AG04449 (cell line): Measurements from ENCODE around the gene SMLR1.

ENCODE experiments used
- CTCF ChIA-PET: fragments of 350-600 bp; formaldehyde crosslinking; extraction: SDS; loops from one replicate; lab custom pipeline; 2021; ENCODE audit warnings: antibody characterized with exemption; lab: Yijun Ruan, JAX
- POLR2A ChIA-PET: fragments of 400-600, 350-600 bp; formaldehyde crosslinking; extraction: SDS; loops from one replicate; lab custom pipeline; 2020; ENCODE audit warnings: antibody characterized with exemption, inconsistent platforms; lab: Yijun Ruan, JAX
- DNase-seq: peaks from one replicate; pipeline ENCODE4 v3.0.0-alpha.2; 2010; ENCODE audit warnings: low read depth, low spot score
- H3K4me3 ChIP-seq: 2 replicates; pipeline ENCODE4 v1.5.1; 2011; ENCODE audit warnings: low read depth, mild to moderate bottlenecking, control low read depth, low read length
- TF ChIP-seq, protein P1 (sequence below): IDR thresholded peaks from one replicate; pipeline ENCODE4 v1.5.1; 2011; ENCODE audit warnings: mild to moderate bottlenecking, moderate library complexity, low read length, control low read depth, inconsistent platforms; ENCODE audit not compliant: insufficient read depth; ENCODE audit errors: missing control alignments

SMLR1 gene

DNA sequence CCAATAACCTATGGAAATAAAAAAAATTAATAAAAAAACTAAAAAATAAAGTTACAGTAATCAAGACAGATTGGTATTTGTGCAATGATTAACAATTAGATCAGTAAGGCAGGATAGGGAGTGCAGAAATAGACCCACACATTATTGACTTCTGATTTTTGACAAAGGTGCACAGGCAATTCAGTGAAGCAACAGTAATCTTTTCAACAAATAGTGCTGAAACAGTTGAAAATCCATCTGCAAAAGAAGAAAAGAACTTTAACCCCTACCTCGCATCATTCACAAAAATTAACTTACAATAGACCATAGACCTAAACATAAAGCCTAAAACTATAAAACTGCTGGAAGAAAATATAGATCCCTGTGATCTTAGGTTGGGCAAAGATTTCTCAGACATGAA, 4.5 kb upstream of the SMLR1 start:
- TF ChIP-seq, protein P1, sequence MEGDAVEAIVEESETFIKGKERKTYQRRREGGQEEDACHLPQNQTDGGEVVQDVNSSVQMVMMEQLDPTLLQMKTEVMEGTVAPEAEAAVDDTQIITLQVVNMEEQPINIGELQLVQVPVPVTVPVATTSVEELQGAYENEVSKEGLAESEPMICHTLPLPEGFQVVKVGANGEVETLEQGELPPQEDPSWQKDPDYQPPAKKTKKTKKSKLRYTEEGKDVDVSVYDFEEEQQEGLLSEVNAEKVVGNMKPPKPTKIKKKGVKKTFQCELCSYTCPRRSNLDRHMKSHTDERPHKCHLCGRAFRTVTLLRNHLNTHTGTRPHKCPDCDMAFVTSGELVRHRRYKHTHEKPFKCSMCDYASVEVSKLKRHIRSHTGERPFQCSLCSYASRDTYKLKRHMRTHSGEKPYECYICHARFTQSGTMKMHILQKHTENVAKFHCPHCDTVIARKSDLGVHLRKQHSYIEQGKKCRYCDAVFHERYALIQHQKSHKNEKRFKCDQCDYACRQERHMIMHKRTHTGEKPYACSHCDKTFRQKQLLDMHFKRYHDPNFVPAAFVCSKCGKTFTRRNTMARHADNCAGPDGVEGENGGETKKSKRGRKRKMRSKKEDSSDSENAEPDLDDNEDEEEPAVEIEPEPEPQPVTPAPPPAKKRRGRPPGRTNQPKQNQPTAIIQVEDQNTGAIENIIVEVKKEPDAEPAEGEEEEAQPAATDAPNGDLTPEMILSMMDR = no peak
- ChIA-PET POLR2A (no interaction called here), CTCF (no interaction called here)
- no peak overlapping the region for H3K4me3 ChIP-seq
- no peak for DNase-seq

DNA sequence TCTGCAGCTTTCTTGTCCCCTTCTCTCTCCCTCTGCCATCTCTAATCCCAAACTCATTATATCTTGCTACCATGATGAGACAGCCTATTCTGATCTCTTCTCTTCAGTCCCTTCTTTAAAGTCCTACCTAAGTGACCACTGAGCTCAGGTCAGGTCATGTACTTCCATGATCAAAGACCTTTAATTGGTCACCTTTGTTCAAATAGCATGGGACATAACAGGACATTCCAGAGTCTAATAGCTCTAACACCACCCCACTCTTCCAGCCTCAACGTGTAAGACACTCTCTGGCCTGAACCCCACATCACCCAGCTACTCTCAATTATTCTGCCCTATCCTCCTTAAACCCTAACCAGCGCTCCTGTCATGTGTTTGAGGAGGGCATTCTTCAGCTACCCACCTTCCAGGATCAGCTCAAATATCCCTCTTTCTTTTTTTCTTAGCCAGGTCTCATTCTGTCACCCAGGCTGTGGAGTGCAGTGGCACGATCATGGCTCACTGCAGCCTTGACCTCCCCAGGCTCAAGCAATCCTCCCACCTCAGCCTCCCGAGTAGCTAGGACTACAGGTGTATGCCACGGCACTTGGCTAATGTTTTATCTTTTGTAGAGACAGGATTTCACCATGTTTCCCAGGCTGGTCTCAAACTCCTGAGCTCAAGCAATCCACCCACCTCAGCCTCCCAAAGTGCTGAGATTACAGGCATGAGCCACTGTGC, 2.1 kb upstream of the SMLR1 start:
- POLR2A ChIA-PET = no interaction called here
- CTCF ChIA-PET = interaction anchor here (0.7 kb wide), 1 partner anchor 18 kb away, joined by 3 read pairs; no protein-coding TSS in a partner anchor
- no peak overlapping the region for H3K4me3 ChIP-seq
- TF ChIP-seq, protein P1 = no peak
- DNase-seq = no peak

DNA sequence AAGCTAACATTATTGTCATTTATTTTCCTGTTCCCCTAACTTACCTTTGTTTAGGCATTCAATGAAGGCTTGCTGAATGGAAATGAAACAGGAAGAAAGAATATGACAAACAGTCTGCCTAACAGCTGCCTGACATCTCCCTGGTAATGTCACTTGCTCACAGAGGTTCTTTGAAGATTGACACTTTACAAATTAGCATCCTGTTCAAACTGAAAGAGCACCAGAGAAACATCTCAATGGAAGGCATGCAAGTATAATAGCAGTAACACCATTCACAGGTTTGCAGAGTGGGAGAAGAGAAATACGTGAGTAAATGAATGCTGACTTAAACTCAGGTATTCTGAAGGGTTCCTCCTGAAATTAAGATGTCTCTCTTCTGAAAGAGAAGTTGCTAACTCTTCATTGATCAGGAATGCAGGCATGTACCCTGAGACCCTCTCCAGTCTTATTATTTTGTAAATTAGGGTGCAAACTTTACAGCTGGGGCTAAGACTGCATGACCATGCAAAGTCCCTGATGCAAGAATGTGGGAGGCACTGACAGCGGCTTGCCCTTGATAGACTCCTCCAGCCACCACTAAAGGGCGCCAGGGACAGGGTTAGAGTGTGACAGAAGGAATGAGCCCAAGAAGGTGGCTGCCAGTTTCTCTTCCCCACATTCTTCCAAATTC, 1.3 kb upstream of the SMLR1 start:
- ChIA-PET CTCF (no interaction called here), POLR2A (no interaction called here)

DNA sequence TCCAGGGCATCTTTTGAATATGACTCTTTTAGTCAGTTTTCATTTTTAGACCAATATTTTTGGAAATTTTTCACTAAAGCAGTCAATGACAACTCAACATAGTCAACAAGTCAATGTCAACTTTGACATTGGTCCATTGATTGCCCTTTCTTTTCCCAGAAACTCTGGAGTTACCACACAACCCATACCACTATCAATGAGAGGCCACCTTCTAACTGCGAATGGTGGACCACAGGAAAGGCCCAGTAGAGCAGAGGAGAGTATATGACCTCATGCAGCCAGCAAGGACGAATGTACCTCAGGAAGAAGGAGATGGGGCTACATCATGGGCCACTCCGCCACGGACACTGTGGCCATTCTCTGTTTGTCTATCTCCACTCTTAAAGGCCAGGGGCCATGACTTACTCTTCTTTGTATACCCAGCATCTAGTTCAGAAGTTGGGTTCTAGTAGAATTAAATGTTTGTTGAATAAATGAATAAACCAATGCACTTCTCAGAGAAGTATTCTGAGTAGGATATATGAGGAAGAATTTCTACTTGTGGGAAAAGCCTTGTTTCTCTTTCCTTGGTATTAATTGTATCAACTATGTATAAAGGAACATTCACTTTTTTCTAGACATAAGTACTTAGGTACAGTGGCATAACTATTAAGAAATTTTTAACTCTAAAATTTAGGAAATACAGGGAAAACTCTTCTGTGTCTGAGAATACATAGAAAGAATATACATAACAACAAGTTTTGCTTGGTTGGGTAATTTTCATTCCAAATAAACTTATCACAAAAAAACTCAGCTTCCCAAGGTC, 562 bp upstream of the SMLR1 start:
- no peak overlapping the region for H3K4me3 ChIP-seq
- no peak for DNase-seq
- TF ChIP-seq, protein P1 = no peak
- ChIA-PET CTCF (no interaction called here), POLR2A (no interaction called here)

More for the DNA sequence above, 1.3 kb upstream of the SMLR1 start:
- DNase-seq = no peak
- H3K4me3 ChIP-seq = no peak overlapping the region
- TF ChIP-seq, protein P1 = no peak

DNA sequence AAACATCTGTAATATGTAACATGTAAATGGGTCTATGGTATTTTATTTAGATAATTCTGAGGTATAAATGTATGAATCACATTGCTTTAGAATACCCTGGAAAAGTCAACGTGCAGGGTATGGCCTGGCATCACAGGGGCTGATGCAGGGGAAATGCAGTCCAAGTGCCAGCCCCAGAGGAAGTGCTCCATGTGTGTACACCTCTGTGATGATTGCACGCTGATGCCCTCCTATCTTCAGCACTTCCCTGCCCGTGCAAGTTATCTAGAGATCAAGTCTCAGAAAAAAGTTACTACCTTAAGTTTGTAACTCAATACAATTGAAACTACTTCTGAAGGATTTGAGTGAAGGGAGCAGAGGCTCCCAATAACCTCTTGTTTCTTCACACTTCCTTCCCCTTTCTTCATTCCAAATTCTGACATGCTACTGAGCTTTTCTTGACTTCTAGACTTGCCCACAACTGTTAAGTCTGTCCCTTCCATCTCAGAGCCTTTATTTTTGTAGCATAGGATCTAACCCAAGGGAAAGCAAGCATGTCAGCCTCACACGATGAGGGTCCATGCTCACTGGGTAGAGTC, 2.2 kb downstream of the SMLR1 start:
- no peak for DNase-seq
- ChIA-PET CTCF (no interaction called here), POLR2A (no interaction called here)
- no peak overlapping the region for H3K4me3 ChIP-seq
- TF ChIP-seq, protein P1 = no peak
